Measurements from ENCODE around the gene CNTN4. TPM values are rescaled to one million over a fixed set of nuclear protein-coding genes. Genes with fewer than 3 reads are reported as not detected.

Gene CNTN4
- total RNA-seq, 1 donor from 2014 or later: 0.52 TPM

- Mint-ChIP-seq H3K9me3 (ENCODE audit: low read depth) (no peaks in the 10 kb centered on the region), H3K4me1 (ENCODE audit: low read depth) (no peaks in the 10 kb centered on the region), H3K27ac (ENCODE audit: unreplicated experiment) (no peak overlapping the region), H3K27me3 (ENCODE audit: low read depth) (peaks cover 2% of the 10 kb centered on the region), H3K36me3 (ENCODE audit: low read depth) (no peaks in the 10 kb centered on the region), H3K4me3 (ENCODE audit: unreplicated experiment) (no peak overlapping the region)
- TF ChIP-seq CTCF (IDR thresholded peaks at IDR 0.05): no peak
- no peak for DNase-seq (ENCODE audit: low spot score)
These were observed 983.7 kb downstream of the CNTN4 start for GRCh38 chr3:3082234-3082924.

GRCh38 chr3:3084890-3085289, 986.2 kb downstream of the CNTN4 start:
- no peak for DNase-seq (ENCODE audit: low spot score)
- Mint-ChIP-seq H3K9me3 (ENCODE audit: low read depth) (no peaks in the 10 kb centered on the region), H3K27ac (ENCODE audit: unreplicated experiment) (no peak overlapping the region), H3K27me3 (ENCODE audit: low read depth) (no peaks in the 10 kb centered on the region), H3K4me1 (ENCODE audit: low read depth) (no peaks in the 10 kb centered on the region), H3K4me3 (ENCODE audit: unreplicated experiment) (no peak overlapping the region), H3K36me3 (ENCODE audit: low read depth) (no peaks in the 10 kb centered on the region)
- no peak for TF ChIP-seq CTCF (IDR thresholded peaks at IDR 0.05)

- H3K4me1 Mint-ChIP-seq (ENCODE audit: low read depth): no peaks in the 10 kb centered on the region
- TF ChIP-seq CTCF (IDR thresholded peaks at IDR 0.05): no peak
- no peaks in the 10 kb centered on the region for H3K36me3 Mint-ChIP-seq (ENCODE audit: low read depth)
- no peak overlapping the region for H3K27ac Mint-ChIP-seq (ENCODE audit: unreplicated experiment)
- no peak overlapping the region for H3K4me3 Mint-ChIP-seq (ENCODE audit: unreplicated experiment)
- H3K27me3 Mint-ChIP-seq (ENCODE audit: low read depth): no peaks in the 10 kb centered on the region
- no peak for DNase-seq (ENCODE audit: low spot score)
- H3K9me3 Mint-ChIP-seq (ENCODE audit: low read depth): no peaks in the 10 kb centered on the region
These were observed 987.1 kb downstream of the CNTN4 start for GRCh38 chr3:3085782-3086181.

- Mint-ChIP-seq H3K27me3 (ENCODE audit: low read depth) (no peaks in the 10 kb centered on the region), H3K36me3 (ENCODE audit: low read depth) (no peaks in the 10 kb centered on the region), H3K9me3 (ENCODE audit: low read depth) (no peaks in the 10 kb centered on the region), H3K4me3 (ENCODE audit: unreplicated experiment) (no peak overlapping the region), H3K27ac (ENCODE audit: unreplicated experiment) (no peak overlapping the region), H3K4me1 (ENCODE audit: low read depth) (no peaks in the 10 kb centered on the region)
- no peak for DNase-seq (ENCODE audit: low spot score)
- no peak for TF ChIP-seq CTCF (IDR thresholded peaks at IDR 0.05)
These were observed 987.6 kb downstream of the CNTN4 start for GRCh38 chr3:3086239-3086638.

- Mint-ChIP-seq H3K4me1 (ENCODE audit: low read depth) (no peaks in the 10 kb centered on the region), H3K27ac (ENCODE audit: unreplicated experiment) (no peak overlapping the region), H3K27me3 (ENCODE audit: low read depth) (no peaks in the 10 kb centered on the region), H3K36me3 (ENCODE audit: low read depth) (no peaks in the 10 kb centered on the region), H3K9me3 (ENCODE audit: low read depth) (no peaks in the 10 kb centered on the region), H3K4me3 (ENCODE audit: unreplicated experiment) (no peak overlapping the region)
- no peak for DNase-seq (ENCODE audit: low spot score)
- no peak for TF ChIP-seq CTCF (IDR thresholded peaks at IDR 0.05)
These were observed 988.6 kb downstream of the CNTN4 start for GRCh38 chr3:3087279-3087678.

Measured in chondrocyte (in vitro differentiated cells).